GM19035 (cell line): ENCODE data around the gene COL4A5.
"Not testable (repeated sequence)": the region's sequence is repeated elsewhere in the genome, so short reads cannot be mapped to it uniquely, and the experiment has no call there.

Experiments
- ATAC-seq: cut with Tn5 transposase; IDR thresholded peaks from one replicate; pipeline ENCODE4 v1.9.1; 2021; ENCODE audit not compliant: unreplicated experiment

The COL4A5 gene

GRCh38 chrX:108439426-108439942, at the start of gene COL4A5:
TSS of gene COL4A5 (plus strand) at chrX:108439838. CDS start at chrX:108440126, 288 bp downstream.
- ATAC-seq, result no peak

- not testable (repeated sequence) for ATAC-seq
These were observed 48.5 kb upstream of the COL4A5 start for GRCh38 chrX:108390976-108391717.

GRCh38 chrX:108396188-108396891, 43.3 kb upstream of the COL4A5 start:
- no peak for ATAC-seq

- no peak for ATAC-seq
These were observed 42.7 kb upstream of the COL4A5 start for GRCh38 chrX:108396986-108397385.

- ATAC-seq, result no peak
These were observed 41.8 kb upstream of the COL4A5 start for GRCh38 chrX:108397627-108398391.

GRCh38 chrX:108399418-108400165, 40.0 kb upstream of the COL4A5 start:
- no peak for ATAC-seq

GRCh38 chrX:108412783-108413182, 26.9 kb upstream of the COL4A5 start:
- no peak for ATAC-seq

GRCh38 chrX:108415146-108415545, 24.5 kb upstream of the COL4A5 start:
- ATAC-seq, result no peak

GRCh38 chrX:108415891-108416290, 23.7 kb upstream of the COL4A5 start:
- no peak for ATAC-seq

- ATAC-seq, result no peak
These were observed 22.4 kb upstream of the COL4A5 start for GRCh38 chrX:108417257-108417656.

- ATAC-seq, result no peak
These were observed 20.2 kb upstream of the COL4A5 start for GRCh38 chrX:108419401-108419800.

GRCh38 chrX:108420481-108420880, 19.2 kb upstream of the COL4A5 start:
- ATAC-seq, result no peak

- ATAC-seq, result no peak
These were observed 13.4 kb upstream of the COL4A5 start for GRCh38 chrX:108426262-108426661.

- ATAC-seq, result no peak
These were observed 4.4 kb upstream of the COL4A5 start for GRCh38 chrX:108435261-108435660.

GRCh38 chrX:108437349-108438109, 2.1 kb upstream of the COL4A5 start:
- ATAC-seq, result no peak

- no peak for ATAC-seq
These were observed 1.5 kb upstream of the COL4A5 start, which contains the start of gene COL4A6 for GRCh38 chrX:108438110-108438623. TSS of gene COL4A6 (minus strand) at chrX:108438422. CDS start at chrX:108438196, 226 bp downstream.

GRCh38 chrX:108439961-108440696, 491 bp downstream of the COL4A5 start:
- no peak for ATAC-seq

GRCh38 chrX:108442901-108443464, 3.3 kb downstream of the COL4A5 start:
- ATAC-seq, result no peak

- ATAC-seq, result no peak
These were observed 7.7 kb downstream of the COL4A5 start for GRCh38 chrX:108447303-108447702.
